Caco-2 (cell line): ENCODE results near the gene FANCC. TPM values are rescaled to one million over a fixed set of nuclear protein-coding genes. Genes with fewer than 3 reads are reported as not detected.
A peak's percentile ranks its signal among the peaks of the same experiment; 100 is the strongest.

Experiments
- BruUV-seq: library from RNA; stranded (reverse); fragments of 400-500 nt; replicated peaks from 2 replicates; lab custom pipeline; 2021; lab: Mats Ljungman, UMichigan
- CTCF ChIA-PET: fragments of 300-600 bp; sonication (Branson Sonifier 250); formaldehyde crosslinking; loops from one replicate; lab custom pipeline; 2022; ENCODE audit warnings: antibody characterized with exemption; lab: Charles Lee
- POLR2A ChIA-PET: fragments of 300-600 bp; sonication (Branson Sonifier 250); formaldehyde crosslinking; loops from one replicate; lab custom pipeline; 2022; ENCODE audit warnings: antibody characterized with exemption; lab: Charles Lee
- DNase-seq, 2 experiments: peaks; one replicate each; pipeline versions ENCODE4 v3.0.0 to v3.0.0-alpha.2; 2020 to 2022
- H3K27me3 ChIP-seq: replicated peaks from 2 replicates; pipeline ENCODE4 v1.6.0; 2011; ENCODE audit warnings: low read length; ENCODE audit not compliant: control insufficient read depth, insufficient read depth
- H3K36me3 ChIP-seq: 2 replicates; pipeline ENCODE4 v1.5.1; 2011; ENCODE audit warnings: low read length; ENCODE audit not compliant: control insufficient read depth, insufficient read depth
- H3K4me1 ChIP-seq: fragments of 250-450 bp; sonication (Bioruptor Pico); 2 replicates; pipeline ENCODE4 v1.5.1; 2020; ENCODE audit warnings: mild to moderate bottlenecking
- H3K4me3 ChIP-seq: 2 replicates; pipeline ENCODE4 v1.5.1; 2011; ENCODE audit warnings: low read depth, mild to moderate bottlenecking, control low read depth, low read length
- H3K9me3 ChIP-seq: fragments of 250-450 bp; sonication (Bioruptor Pico); 2 replicates; pipeline ENCODE4 v1.5.1; 2020; ENCODE audit warnings: mild to moderate bottlenecking, moderate library complexity
- H3K27ac Mint-ChIP-seq: one replicate; pipeline ENCODE4 v1.8.0; 2022; ENCODE audit warnings: mixed read lengths; ENCODE audit not compliant: unreplicated experiment
- H3K27me3 Mint-ChIP-seq: one replicate; pipeline ENCODE4 v1.8.0; 2022; ENCODE audit warnings: mixed read lengths; ENCODE audit not compliant: insufficient read depth, unreplicated experiment
- H3K36me3 Mint-ChIP-seq: one replicate; pipeline ENCODE4 v1.8.0; 2022; ENCODE audit warnings: mild to moderate bottlenecking, mixed read lengths; ENCODE audit not compliant: insufficient read depth, unreplicated experiment
- H3K4me1 Mint-ChIP-seq: one replicate; pipeline ENCODE4 v1.8.0; 2022; ENCODE audit warnings: low read depth, mixed read lengths; ENCODE audit not compliant: unreplicated experiment
- H3K4me3 Mint-ChIP-seq: one replicate; pipeline ENCODE4 v1.8.0; 2022; ENCODE audit warnings: mild to moderate bottlenecking, moderate library complexity, mixed read lengths; ENCODE audit not compliant: unreplicated experiment
- H3K9me3 Mint-ChIP-seq: one replicate; pipeline ENCODE4 v1.8.0; 2022; ENCODE audit warnings: mixed read lengths; ENCODE audit not compliant: unreplicated experiment
- intact Hi-C: fragments of 100-400 bp; cut with micrococcal nuclease; formaldehyde crosslinking; loops from one replicate; pipeline ENCODE4 v1.10.0; 2022; ENCODE audit not compliant: unreplicated experiment
- total RNA-seq: library from RNA; stranded (reverse); gene quantifications from 2 replicates; pipeline ENCODE4 v1.2.3, GENCODE V29; 2022
- TF ChIP-seq, protein P1 (sequence below), 2 experiments: fragments of 200-600 bp in 1 of 2; IDR thresholded peaks; 1 replicate in 1 of 2; 2 replicates in 1 of 2; pipeline versions ENCODE4 v1.5.1 to v1.8.0; 2011 to 2022; ENCODE audit warnings: antibody characterized with exemption in 1 of 2, control low read depth in 1 of 2, inconsistent platforms in 1 of 2, low read depth in 1 of 2, low read length in 1 of 2, mild to moderate bottlenecking in 1 of 2, moderate library complexity in 1 of 2; ENCODE audit not compliant: insufficient read depth in 1 of 2, severe bottlenecking in 1 of 2, unreplicated experiment in 1 of 2

The FANCC gene
- total RNA-seq, 1 experiment from 2014 or later: 29.2 TPM

DNA sequence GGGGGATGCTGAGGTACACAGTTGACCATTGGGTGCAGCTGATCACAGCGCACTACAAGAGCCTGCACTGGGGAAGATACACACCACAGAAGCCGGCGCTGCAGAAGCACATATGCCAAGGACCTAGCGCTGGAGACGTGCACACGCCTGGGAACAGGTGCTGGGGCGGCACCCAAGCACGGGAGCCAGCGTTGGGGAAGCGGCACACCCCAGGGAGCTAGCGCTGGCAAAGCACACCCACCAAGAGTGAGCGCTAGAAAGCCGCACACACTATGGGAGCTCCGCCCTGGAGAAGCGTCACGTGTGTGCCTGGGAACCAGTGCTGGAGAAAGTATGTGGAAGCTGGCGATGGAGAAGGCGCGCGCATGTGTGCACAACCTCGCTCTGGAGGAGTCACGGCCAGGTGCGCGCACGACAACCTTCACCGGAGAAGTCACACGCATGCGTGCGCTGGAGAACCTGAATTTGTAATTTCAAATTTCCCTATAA lies 4.5 kb downstream of the FANCC start:
- Histone ChIP-seq H3K4me1 (peaks cover 10% of the 10 kb centered on the region; the same call in 1 of the 2 replicates), H3K4me3 (peak overlapping the region; percentile 33), H3K27me3 (no peaks in the 10 kb centered on the region), H3K36me3 (no peaks in the 10 kb centered on the region), H3K9me3 (no peaks in the 10 kb centered on the region)
- CTCF ChIA-PET: no interaction called here
- intact Hi-C loops: loop anchor here (10.0 kb wide), 1 partner anchor 562 kb away; the partner anchor contains the start of gene ERCC6L2
- H3K9me3 Mint-ChIP-seq: no peaks in the 10 kb centered on the region
- H3K27ac Mint-ChIP-seq: no peak overlapping the region
- H3K4me3 Mint-ChIP-seq: peak overlapping the region; percentile 65
- H3K4me1 Mint-ChIP-seq: peaks cover 14% of the 10 kb centered on the region
- DNase-seq: peak; percentile 67 to 83
- no peaks in the 10 kb centered on the region for H3K27me3 Mint-ChIP-seq
- POLR2A ChIA-PET: no interaction called here
- no TSS peak for BruUV-seq
- TF ChIP-seq, protein P1, sequence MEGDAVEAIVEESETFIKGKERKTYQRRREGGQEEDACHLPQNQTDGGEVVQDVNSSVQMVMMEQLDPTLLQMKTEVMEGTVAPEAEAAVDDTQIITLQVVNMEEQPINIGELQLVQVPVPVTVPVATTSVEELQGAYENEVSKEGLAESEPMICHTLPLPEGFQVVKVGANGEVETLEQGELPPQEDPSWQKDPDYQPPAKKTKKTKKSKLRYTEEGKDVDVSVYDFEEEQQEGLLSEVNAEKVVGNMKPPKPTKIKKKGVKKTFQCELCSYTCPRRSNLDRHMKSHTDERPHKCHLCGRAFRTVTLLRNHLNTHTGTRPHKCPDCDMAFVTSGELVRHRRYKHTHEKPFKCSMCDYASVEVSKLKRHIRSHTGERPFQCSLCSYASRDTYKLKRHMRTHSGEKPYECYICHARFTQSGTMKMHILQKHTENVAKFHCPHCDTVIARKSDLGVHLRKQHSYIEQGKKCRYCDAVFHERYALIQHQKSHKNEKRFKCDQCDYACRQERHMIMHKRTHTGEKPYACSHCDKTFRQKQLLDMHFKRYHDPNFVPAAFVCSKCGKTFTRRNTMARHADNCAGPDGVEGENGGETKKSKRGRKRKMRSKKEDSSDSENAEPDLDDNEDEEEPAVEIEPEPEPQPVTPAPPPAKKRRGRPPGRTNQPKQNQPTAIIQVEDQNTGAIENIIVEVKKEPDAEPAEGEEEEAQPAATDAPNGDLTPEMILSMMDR (IDR thresholded peaks at IDR 0.05; ENCODE audit: insufficient read depth in 1 of 2, low read depth in 1 of 2, low read length in 1 of 2, severe bottlenecking in 1 of 2, unreplicated experiment in 1 of 2): no peak
- H3K36me3 Mint-ChIP-seq: peaks cover 15% of the 10 kb centered on the region

DNA sequence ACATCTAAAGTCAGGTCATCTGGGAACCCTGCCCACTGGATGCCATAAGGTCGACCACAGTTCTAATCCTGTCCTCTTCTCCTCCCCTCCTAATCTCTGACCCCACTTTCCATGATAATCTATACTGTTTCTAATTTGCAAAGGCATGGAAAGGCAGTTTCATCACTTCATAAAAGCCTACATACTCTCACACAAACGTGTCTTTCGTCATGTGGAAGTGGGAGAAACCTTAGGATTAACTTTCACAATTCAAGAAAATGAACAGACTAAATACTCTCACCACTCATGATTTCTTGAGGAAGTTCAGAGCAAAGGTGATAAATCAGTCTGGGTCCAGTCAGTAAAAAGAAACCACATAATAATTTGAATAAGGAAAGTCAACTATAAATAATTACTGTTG lies 5.5 kb downstream of the FANCC start:
- Mint-ChIP-seq H3K36me3 (peaks cover 5% of the 10 kb centered on the region), H3K4me3 (no peak overlapping the region), H3K4me1 (peaks cover 14% of the 10 kb centered on the region), H3K9me3 (no peaks in the 10 kb centered on the region), H3K27ac (no peak overlapping the region), H3K27me3 (no peaks in the 10 kb centered on the region)
- ChIA-PET CTCF (no interaction called here), POLR2A (no interaction called here)
- no peaks in the 10 kb centered on the region for H3K9me3 ChIP-seq
- H3K4me1 ChIP-seq: peaks cover 15% of the 10 kb centered on the region
- DNase-seq: no peak
- BruUV-seq: no TSS peak
- intact Hi-C loops: loop anchor here (10.0 kb wide), 1 partner anchor 563 kb away; the partner anchor contains the start of gene ERCC6L2
- no peak overlapping the region for H3K4me3 ChIP-seq
- no peaks in the 10 kb centered on the region for H3K27me3 ChIP-seq
- TF ChIP-seq, protein P1 (IDR thresholded peaks at IDR 0.05; ENCODE audit: insufficient read depth in 1 of 2, low read depth in 1 of 2, low read length in 1 of 2, severe bottlenecking in 1 of 2, unreplicated experiment in 1 of 2): no peak
- H3K36me3 ChIP-seq: no peaks in the 10 kb centered on the region

DNA sequence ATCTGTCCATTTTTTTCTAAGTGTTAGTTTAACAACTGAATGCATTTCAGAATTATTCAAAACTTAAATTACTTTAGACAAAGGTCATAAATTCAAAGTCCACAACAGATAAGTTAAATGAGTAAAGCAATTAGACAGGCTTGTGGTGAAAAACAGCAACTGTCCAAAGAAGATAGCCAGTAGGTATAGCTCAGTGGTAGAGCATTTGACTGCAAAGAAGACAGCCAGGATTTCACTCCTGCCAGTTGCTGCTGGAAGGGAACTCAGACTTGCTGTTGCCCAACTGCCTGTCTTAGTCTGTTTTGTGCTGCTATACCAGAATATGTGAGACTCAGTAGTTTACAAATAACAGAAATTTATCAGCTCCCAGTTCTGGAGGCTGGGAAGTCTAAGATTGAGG lies 10.0 kb downstream of the FANCC start:
- no peaks in the 10 kb centered on the region for H3K9me3 Mint-ChIP-seq
- H3K4me1 Mint-ChIP-seq: peaks cover 4% of the 10 kb centered on the region
- intact Hi-C loops: no loop called here
- H3K36me3 ChIP-seq: no peaks in the 10 kb centered on the region
- H3K27ac Mint-ChIP-seq: no peak overlapping the region
- H3K27me3 ChIP-seq: no peaks in the 10 kb centered on the region
- no peaks in the 10 kb centered on the region for H3K27me3 Mint-ChIP-seq
- H3K4me1 ChIP-seq: peaks cover 7% of the 10 kb centered on the region
- POLR2A ChIA-PET: no interaction called here
- H3K4me3 Mint-ChIP-seq: no peak overlapping the region
- no peak overlapping the region for H3K4me3 ChIP-seq
- H3K36me3 Mint-ChIP-seq: no peaks in the 10 kb centered on the region
- no peak for DNase-seq
- BruUV-seq: no TSS peak
- no peaks in the 10 kb centered on the region for H3K9me3 ChIP-seq
- TF ChIP-seq, protein P1 (IDR thresholded peaks at IDR 0.05; ENCODE audit: insufficient read depth in 1 of 2, low read depth in 1 of 2, low read length in 1 of 2, severe bottlenecking in 1 of 2, unreplicated experiment in 1 of 2): no peak
- CTCF ChIA-PET: no interaction called here
